22Rv1 (cell line): ENCODE results near the gene RCN2.

Source experiments
- ZFX ChIP-seq: fragments of 450-650 bp; IDR thresholded peaks from 2 replicates; pipeline ENCODE4 v1.6.1; 2017; ENCODE audit warnings: antibody characterized with exemption, borderline replicate concordance
- TF ChIP-seq, protein P1 (sequence below): fragments of 450-650 bp; IDR thresholded peaks from 2 replicates; pipeline ENCODE4 v1.5.1; 2017; ENCODE audit warnings: mild to moderate bottlenecking

DNA sequence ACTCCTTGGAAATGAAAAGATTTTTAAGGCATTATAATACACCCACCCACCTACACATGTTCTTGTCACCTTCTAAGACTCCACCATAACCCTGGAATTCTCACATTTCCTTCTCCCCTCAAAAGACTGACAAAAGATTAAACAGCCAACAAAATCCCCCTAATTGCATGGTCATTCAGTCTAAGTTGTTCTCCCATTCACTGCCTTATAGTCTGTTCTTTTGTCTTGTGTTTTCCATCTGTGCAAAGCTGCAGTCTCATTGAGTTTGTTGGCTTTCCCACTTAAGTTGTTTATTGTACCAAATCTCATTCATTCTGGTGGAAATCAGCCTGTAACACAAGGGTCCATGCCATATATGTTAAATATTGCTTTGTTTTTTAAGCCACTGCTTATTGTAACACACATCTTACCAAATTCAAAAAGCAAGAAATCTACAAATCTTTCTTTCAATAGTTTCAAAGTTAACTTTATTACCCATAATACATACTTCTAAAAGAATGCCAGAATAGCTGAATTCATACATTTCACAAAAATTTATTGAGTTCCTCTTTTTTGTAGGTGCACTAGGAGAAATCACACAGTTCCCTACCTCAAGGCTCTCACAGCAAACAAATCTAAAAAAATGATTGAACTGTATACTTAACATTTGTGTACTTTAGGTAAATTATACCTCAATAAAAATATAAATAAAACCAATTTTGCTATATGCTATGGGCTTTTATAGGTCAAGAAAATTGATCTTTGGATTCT lies 2.4 kb upstream of the RCN2 start:
- TF ChIP-seq, protein P1, sequence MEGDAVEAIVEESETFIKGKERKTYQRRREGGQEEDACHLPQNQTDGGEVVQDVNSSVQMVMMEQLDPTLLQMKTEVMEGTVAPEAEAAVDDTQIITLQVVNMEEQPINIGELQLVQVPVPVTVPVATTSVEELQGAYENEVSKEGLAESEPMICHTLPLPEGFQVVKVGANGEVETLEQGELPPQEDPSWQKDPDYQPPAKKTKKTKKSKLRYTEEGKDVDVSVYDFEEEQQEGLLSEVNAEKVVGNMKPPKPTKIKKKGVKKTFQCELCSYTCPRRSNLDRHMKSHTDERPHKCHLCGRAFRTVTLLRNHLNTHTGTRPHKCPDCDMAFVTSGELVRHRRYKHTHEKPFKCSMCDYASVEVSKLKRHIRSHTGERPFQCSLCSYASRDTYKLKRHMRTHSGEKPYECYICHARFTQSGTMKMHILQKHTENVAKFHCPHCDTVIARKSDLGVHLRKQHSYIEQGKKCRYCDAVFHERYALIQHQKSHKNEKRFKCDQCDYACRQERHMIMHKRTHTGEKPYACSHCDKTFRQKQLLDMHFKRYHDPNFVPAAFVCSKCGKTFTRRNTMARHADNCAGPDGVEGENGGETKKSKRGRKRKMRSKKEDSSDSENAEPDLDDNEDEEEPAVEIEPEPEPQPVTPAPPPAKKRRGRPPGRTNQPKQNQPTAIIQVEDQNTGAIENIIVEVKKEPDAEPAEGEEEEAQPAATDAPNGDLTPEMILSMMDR = no peak
- no peak for TF ChIP-seq ZFX
